Measurements from ENCODE around the gene TAMALIN.

GRCh38 chr12:52041035-52041434 lies 34.3 kb downstream of the TAMALIN start:
- TF ChIP-seq POLR2AphosphoS5 (IDR thresholded peaks at IDR 0.05) (no peak), SMC3 (conservative IDR thresholded peaks at IDR 0.05; ENCODE audit: poor library complexity) (no peak), RAD21 (conservative IDR thresholded peaks at IDR 0.05) (no peak), EP300 (conservative IDR thresholded peaks at IDR 0.05; ENCODE audit: poor library complexity, severe bottlenecking) (no peak), TAF1 (IDR thresholded peaks at IDR 0.05; ENCODE audit: low read depth) (no peak), EZH2 (IDR thresholded peaks at IDR 0.05; ENCODE audit: borderline replicate concordance, insufficient read depth, low read length, poor library complexity, severe bottlenecking) (no peak)
- TF ChIP-seq, protein P1, sequence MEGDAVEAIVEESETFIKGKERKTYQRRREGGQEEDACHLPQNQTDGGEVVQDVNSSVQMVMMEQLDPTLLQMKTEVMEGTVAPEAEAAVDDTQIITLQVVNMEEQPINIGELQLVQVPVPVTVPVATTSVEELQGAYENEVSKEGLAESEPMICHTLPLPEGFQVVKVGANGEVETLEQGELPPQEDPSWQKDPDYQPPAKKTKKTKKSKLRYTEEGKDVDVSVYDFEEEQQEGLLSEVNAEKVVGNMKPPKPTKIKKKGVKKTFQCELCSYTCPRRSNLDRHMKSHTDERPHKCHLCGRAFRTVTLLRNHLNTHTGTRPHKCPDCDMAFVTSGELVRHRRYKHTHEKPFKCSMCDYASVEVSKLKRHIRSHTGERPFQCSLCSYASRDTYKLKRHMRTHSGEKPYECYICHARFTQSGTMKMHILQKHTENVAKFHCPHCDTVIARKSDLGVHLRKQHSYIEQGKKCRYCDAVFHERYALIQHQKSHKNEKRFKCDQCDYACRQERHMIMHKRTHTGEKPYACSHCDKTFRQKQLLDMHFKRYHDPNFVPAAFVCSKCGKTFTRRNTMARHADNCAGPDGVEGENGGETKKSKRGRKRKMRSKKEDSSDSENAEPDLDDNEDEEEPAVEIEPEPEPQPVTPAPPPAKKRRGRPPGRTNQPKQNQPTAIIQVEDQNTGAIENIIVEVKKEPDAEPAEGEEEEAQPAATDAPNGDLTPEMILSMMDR (IDR thresholded peaks at IDR 0.05; ENCODE audit: poor library complexity, severe bottlenecking), result no peak

Data from neural cell (in vitro differentiated cells).